Measurements from ENCODE around the gene ELMOD3. TPM values are rescaled to one million over a fixed set of nuclear protein-coding genes. Genes with fewer than 3 reads are reported as not detected.

ELMOD3 gene
- total and polyA plus RNA-seq, 4 donors: 5.5 to 15.8 (median 8.0) TPM

DNA sequence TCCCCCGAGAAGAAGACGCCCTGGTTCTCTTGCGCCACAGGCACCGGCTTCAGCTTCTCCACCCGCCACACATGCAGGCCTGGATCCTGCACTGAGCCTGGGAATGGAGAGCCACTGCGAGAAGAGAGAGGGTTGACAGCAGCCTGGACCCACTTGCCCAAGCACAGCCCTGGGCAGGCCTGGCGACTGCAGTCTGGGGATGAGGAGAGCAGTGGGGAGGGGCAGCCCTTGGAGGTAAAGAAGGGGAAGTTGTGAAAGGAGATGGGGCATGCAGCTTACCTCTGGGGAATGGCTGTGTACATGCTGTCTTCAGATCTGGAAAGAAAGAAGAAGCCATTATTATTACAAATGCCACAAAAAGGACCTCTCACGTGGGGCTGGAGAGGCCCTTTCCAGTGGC lies 47.3 kb downstream of the ELMOD3 start:
- no peaks in the 10 kb centered on the region for H3K36me3 ChIP-seq (ENCODE audit: control insufficient read depth in 4 of 4, insufficient read depth in 3 of 4, low read depth in 1 of 4, low read length in 3 of 4)
- H3K9me3 ChIP-seq (ENCODE audit: control insufficient read depth in 4 of 4, low read length in 3 of 4): no peaks in the 10 kb centered on the region
- H3K4me1 ChIP-seq (ENCODE audit: control insufficient read depth in 4 of 4, insufficient read depth in 4 of 4, low read length in 3 of 4): peaks cover 0 to 4% (median 1%) of the 10 kb centered on the region in 4 donors
- H3K4me3 ChIP-seq (ENCODE audit: low read depth in 1 of 3, low read length in 3 of 3): no peak overlapping the region
- H3K27ac ChIP-seq (ENCODE audit: low read depth in 1 of 2, low read length in 2 of 2): no peak overlapping the region
- DNase-seq (ENCODE audit: low spot score): no peak
- WGBS: 93% methylated on average over 8 of the region's 8 CpGs
- TF ChIP-seq SP1 (IDR thresholded peaks at IDR 0.05): no peak
- TF ChIP-seq RXRA (IDR thresholded peaks at IDR 0.05): no peak
- TF ChIP-seq, protein P1, sequence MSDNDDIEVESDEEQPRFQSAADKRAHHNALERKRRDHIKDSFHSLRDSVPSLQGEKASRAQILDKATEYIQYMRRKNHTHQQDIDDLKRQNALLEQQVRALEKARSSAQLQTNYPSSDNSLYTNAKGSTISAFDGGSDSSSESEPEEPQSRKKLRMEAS (IDR thresholded peaks at IDR 0.05): no peak
- TF ChIP-seq FOXA1 (IDR thresholded peaks at IDR 0.05): no peak
- no peak for TF ChIP-seq GABPA (IDR thresholded peaks at IDR 0.05 in 1 of 2, conservative IDR thresholded peaks at IDR 0.05 in 1 of 2)
- TF ChIP-seq HNF4A (conservative IDR thresholded peaks at IDR 0.05): no peak
- TF ChIP-seq JUND (IDR thresholded peaks at IDR 0.05): no peak
- TF ChIP-seq, protein P2, sequence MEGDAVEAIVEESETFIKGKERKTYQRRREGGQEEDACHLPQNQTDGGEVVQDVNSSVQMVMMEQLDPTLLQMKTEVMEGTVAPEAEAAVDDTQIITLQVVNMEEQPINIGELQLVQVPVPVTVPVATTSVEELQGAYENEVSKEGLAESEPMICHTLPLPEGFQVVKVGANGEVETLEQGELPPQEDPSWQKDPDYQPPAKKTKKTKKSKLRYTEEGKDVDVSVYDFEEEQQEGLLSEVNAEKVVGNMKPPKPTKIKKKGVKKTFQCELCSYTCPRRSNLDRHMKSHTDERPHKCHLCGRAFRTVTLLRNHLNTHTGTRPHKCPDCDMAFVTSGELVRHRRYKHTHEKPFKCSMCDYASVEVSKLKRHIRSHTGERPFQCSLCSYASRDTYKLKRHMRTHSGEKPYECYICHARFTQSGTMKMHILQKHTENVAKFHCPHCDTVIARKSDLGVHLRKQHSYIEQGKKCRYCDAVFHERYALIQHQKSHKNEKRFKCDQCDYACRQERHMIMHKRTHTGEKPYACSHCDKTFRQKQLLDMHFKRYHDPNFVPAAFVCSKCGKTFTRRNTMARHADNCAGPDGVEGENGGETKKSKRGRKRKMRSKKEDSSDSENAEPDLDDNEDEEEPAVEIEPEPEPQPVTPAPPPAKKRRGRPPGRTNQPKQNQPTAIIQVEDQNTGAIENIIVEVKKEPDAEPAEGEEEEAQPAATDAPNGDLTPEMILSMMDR (IDR thresholded peaks at IDR 0.05; ENCODE audit: low read depth, low read length, missing input control): no peak
- no peak for TF ChIP-seq TAF1 (conservative IDR thresholded peaks at IDR 0.05)
- no peak for TF ChIP-seq HNF4G (IDR thresholded peaks at IDR 0.05)
- TF ChIP-seq NR2F2 (IDR thresholded peaks at IDR 0.05): no peak
- TF ChIP-seq RAD21 (IDR thresholded peaks at IDR 0.05): no peak
- TF ChIP-seq, protein P3, sequence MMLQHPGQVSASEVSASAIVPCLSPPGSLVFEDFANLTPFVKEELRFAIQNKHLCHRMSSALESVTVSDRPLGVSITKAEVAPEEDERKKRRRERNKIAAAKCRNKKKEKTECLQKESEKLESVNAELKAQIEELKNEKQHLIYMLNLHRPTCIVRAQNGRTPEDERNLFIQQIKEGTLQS (IDR thresholded peaks at IDR 0.05): no peak
- TF ChIP-seq, protein P4, sequence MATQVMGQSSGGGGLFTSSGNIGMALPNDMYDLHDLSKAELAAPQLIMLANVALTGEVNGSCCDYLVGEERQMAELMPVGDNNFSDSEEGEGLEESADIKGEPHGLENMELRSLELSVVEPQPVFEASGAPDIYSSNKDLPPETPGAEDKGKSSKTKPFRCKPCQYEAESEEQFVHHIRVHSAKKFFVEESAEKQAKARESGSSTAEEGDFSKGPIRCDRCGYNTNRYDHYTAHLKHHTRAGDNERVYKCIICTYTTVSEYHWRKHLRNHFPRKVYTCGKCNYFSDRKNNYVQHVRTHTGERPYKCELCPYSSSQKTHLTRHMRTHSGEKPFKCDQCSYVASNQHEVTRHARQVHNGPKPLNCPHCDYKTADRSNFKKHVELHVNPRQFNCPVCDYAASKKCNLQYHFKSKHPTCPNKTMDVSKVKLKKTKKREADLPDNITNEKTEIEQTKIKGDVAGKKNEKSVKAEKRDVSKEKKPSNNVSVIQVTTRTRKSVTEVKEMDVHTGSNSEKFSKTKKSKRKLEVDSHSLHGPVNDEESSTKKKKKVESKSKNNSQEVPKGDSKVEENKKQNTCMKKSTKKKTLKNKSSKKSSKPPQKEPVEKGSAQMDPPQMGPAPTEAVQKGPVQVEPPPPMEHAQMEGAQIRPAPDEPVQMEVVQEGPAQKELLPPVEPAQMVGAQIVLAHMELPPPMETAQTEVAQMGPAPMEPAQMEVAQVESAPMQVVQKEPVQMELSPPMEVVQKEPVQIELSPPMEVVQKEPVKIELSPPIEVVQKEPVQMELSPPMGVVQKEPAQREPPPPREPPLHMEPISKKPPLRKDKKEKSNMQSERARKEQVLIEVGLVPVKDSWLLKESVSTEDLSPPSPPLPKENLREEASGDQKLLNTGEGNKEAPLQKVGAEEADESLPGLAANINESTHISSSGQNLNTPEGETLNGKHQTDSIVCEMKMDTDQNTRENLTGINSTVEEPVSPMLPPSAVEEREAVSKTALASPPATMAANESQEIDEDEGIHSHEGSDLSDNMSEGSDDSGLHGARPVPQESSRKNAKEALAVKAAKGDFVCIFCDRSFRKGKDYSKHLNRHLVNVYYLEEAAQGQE (IDR thresholded peaks at IDR 0.05): no peak
- TF ChIP-seq YY1 (IDR thresholded peaks at IDR 0.05): no peak
- TF ChIP-seq, protein P5, sequence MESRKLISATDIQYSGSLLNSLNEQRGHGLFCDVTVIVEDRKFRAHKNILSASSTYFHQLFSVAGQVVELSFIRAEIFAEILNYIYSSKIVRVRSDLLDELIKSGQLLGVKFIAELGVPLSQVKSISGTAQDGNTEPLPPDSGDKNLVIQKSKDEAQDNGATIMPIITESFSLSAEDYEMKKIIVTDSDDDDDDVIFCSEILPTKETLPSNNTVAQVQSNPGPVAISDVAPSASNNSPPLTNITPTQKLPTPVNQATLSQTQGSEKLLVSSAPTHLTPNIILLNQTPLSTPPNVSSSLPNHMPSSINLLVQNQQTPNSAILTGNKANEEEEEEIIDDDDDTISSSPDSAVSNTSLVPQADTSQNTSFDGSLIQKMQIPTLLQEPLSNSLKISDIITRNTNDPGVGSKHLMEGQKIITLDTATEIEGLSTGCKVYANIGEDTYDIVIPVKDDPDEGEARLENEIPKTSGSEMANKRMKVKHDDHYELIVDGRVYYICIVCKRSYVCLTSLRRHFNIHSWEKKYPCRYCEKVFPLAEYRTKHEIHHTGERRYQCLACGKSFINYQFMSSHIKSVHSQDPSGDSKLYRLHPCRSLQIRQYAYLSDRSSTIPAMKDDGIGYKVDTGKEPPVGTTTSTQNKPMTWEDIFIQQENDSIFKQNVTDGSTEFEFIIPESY (IDR thresholded peaks at IDR 0.05): no peak
- TF ChIP-seq EGR1 (IDR thresholded peaks at IDR 0.05; ENCODE audit: low read depth in 2 of 2): no peak
- TF ChIP-seq FOXA2 (IDR thresholded peaks at IDR 0.05): no peak
- H3K9ac ChIP-seq (ENCODE audit: low read depth in 1 of 2, low read length in 2 of 2): no peak overlapping the region
- no peaks in the 10 kb centered on the region for H3K27me3 ChIP-seq (ENCODE audit: control insufficient read depth in 4 of 4, insufficient read depth in 4 of 4, low read length in 3 of 4)
